GM23338 (cell line): Measurements from ENCODE around the gene TSC22D1. TPM values are rescaled to one million over a fixed set of nuclear protein-coding genes. Genes with fewer than 3 reads are reported as not detected.
A peak's percentile ranks its signal among the peaks of the same experiment; 100 is the strongest.

Experiments
- ATAC-seq: fragments of 200-7000 bp; cut with Tn5 transposase; 3 replicates; pipeline ENCODE4 v1.9.1; 2020
- DNase-seq: peaks from one replicate; pipeline ENCODE4 v3.0.0-alpha.2; 2015; ENCODE audit warnings: low spot score
- H2AFZ ChIP-seq: fragments of 200-600 bp; sonication (generic); 2 replicates; pipeline ENCODE4 v1.8.0; 2016; ENCODE audit warnings: antibody characterized with exemption, mild to moderate bottlenecking, moderate library complexity
- H3F3A ChIP-seq: fragments of 200-600 bp; sonication (generic); replicated peaks from 2 replicates; pipeline ENCODE4 v1.8.0; 2017; ENCODE audit warnings: antibody characterized with exemption, mixed run types, low read depth
- H3K27ac ChIP-seq: fragments of 200-600 bp; sonication (generic); 2 replicates; pipeline ENCODE4 v1.6.1; 2016; ENCODE audit warnings: low read depth
- H3K27me3 ChIP-seq: fragments of 200-600 bp; sonication (generic); 2 replicates; pipeline ENCODE4 v1.8.0; 2016; ENCODE audit warnings: mild to moderate bottlenecking, mixed run types, moderate library complexity; ENCODE audit not compliant: insufficient read depth
- H3K36me3 ChIP-seq: fragments of 200-600 bp; sonication (generic); 2 replicates; pipeline ENCODE4 v1.8.0; 2016; ENCODE audit warnings: mild to moderate bottlenecking; ENCODE audit not compliant: insufficient read depth
- H3K4me1 ChIP-seq: fragments of 200-600 bp; sonication (generic); 2 replicates; pipeline ENCODE4 v1.8.0; 2016; ENCODE audit warnings: mild to moderate bottlenecking, moderate library complexity; ENCODE audit not compliant: insufficient read depth
- H3K4me2 ChIP-seq: fragments of 200-600 bp; sonication (generic); 2 replicates; pipeline ENCODE4 v1.7.1; 2017; ENCODE audit warnings: mixed run types
- H3K4me3 ChIP-seq: fragments of 200-600 bp; sonication (generic); 2 replicates; pipeline ENCODE4 v1.6.1; 2016; ENCODE audit warnings: mixed run types
- H3K79me2 ChIP-seq: fragments of 200-600 bp; sonication (generic); replicated peaks from 2 replicates; pipeline ENCODE4 v1.8.0; 2017; ENCODE audit warnings: mild to moderate bottlenecking; ENCODE audit not compliant: insufficient read depth
- H3K9me2 ChIP-seq: fragments of 200-600 bp; sonication (generic); 2 replicates; pipeline ENCODE4 v1.8.0; 2017; ENCODE audit not compliant: insufficient read depth
- H4K20me1 ChIP-seq: fragments of 200-600 bp; sonication (generic); replicated peaks from 2 replicates; pipeline ENCODE4 v1.8.0; 2017; ENCODE audit warnings: mild to moderate bottlenecking; ENCODE audit not compliant: insufficient read depth
- H3K27ac Mint-ChIP-seq: 2 replicates; pipeline ENCODE4 v1.8.0; 2020; ENCODE audit warnings: inconsistent platforms, mild to moderate bottlenecking, moderate library complexity, mixed read lengths
- H3K27me3 Mint-ChIP-seq: 3 replicates; pipeline ENCODE4 v1.8.0; 2022; ENCODE audit warnings: low read depth, mild to moderate bottlenecking, moderate library complexity, mixed read lengths, inconsistent platforms; ENCODE audit not compliant: insufficient read depth, poor library complexity
- H3K36me3 Mint-ChIP-seq: 3 replicates; pipeline ENCODE4 v1.8.0; 2021; ENCODE audit warnings: low read depth, mild to moderate bottlenecking, inconsistent platforms, moderate library complexity, mixed read lengths
- H3K4me1 Mint-ChIP-seq: 3 replicates; pipeline ENCODE4 v1.8.0; 2020; ENCODE audit warnings: mild to moderate bottlenecking, inconsistent platforms, mixed read lengths
- H3K4me3 Mint-ChIP-seq: 3 replicates; pipeline ENCODE4 v1.8.0; 2021; ENCODE audit warnings: moderate library complexity, mild to moderate bottlenecking, inconsistent platforms, mixed read lengths
- H3K9me3 Mint-ChIP-seq: 3 replicates; pipeline ENCODE4 v1.8.0; 2020; ENCODE audit warnings: moderate library complexity, mild to moderate bottlenecking, inconsistent platforms, mixed read lengths
- CREB1 ChIP-seq: fragments of 250-450 bp; sonication (Bioruptor Pico); IDR thresholded peaks from 2 replicates; pipeline ENCODE4 v1.5.0; 2020; ENCODE audit warnings: low read depth, mild to moderate bottlenecking, moderate library complexity
- EZH2 ChIP-seq: fragments of 200-600 bp; sonication (generic); IDR thresholded peaks from one replicate; pipeline ENCODE4 v1.8.0; 2017; ENCODE audit warnings: antibody characterized with exemption, mild to moderate bottlenecking, low read depth; ENCODE audit not compliant: unreplicated experiment
- EZH2phosphoT487 ChIP-seq: fragments of 200-600 bp; sonication (generic); IDR thresholded peaks from one replicate; pipeline ENCODE4 v1.8.1; 2018; ENCODE audit warnings: antibody characterized with exemption; ENCODE audit not compliant: unreplicated experiment
- NANOG ChIP-seq: IDR thresholded peaks from 2 replicates; pipeline ENCODE4 v1.6.1; 2016; ENCODE audit warnings: antibody characterized with exemption, borderline replicate concordance
- ZNF114 ChIP-seq: fragments of 250-450 bp; sonication (Bioruptor Pico); IDR thresholded peaks from 2 replicates; pipeline ENCODE4 v1.5.0; 2020; ENCODE audit warnings: mild to moderate bottlenecking, moderate library complexity
- ZNF331 ChIP-seq: fragments of 250-450 bp; sonication (Bioruptor Pico); IDR thresholded peaks from 2 replicates; pipeline ENCODE4 v1.5.0; 2020; ENCODE audit warnings: low read depth, mild to moderate bottlenecking, moderate library complexity
- polyA plus RNA-seq: library from polyadenylated mRNA; unstranded; fragments of >200 nt; fragmentation: Nextera tagmentation; extraction: Ambion mirVana; gene quantifications from 2 replicates; pipeline ENCODE4 v1.2.1, GENCODE V29; 2016
- total RNA-seq: library from RNA; depleted of rRNA; stranded (reverse); fragments of >200 nt; shearing (Covaris generic); gene quantifications from 2 replicates; pipeline ENCODE4 v1.2.3, GENCODE V29; 2014
- TF ChIP-seq, protein P1 (sequence below): IDR thresholded peaks from one replicate; pipeline ENCODE4 v1.6.1; 2018; ENCODE audit warnings: antibody characterized with exemption; ENCODE audit not compliant: unreplicated experiment
- TF ChIP-seq, protein P2 (sequence below), 2 experiments: fragments of 200-600 bp in 1 of 2; sonication (generic) in 1 of 2; conservative IDR thresholded peaks; 2 replicates each; pipeline versions ENCODE4 v1.5.1 to v1.6.1; 2016 to 2017; ENCODE audit warnings: antibody characterized with exemption in 2 of 2, low read depth in 2 of 2, mild to moderate bottlenecking in 2 of 2, moderate library complexity in 1 of 2
- TF ChIP-seq, protein P3 (sequence below): IDR thresholded peaks from 2 replicates; pipeline ENCODE4 v1.6.1; 2016; ENCODE audit warnings: antibody characterized with exemption
- TF ChIP-seq, protein P4 (sequence below): fragments of 250-450 bp; sonication (Bioruptor Pico); IDR thresholded peaks from 2 replicates; pipeline ENCODE4 v1.5.0; 2020; ENCODE audit warnings: mild to moderate bottlenecking, moderate library complexity

Gene TSC22D1
- total and polyA plus RNA-seq, 2 experiments from 2014 or later = 58.5 to 114 TPM

DNA sequence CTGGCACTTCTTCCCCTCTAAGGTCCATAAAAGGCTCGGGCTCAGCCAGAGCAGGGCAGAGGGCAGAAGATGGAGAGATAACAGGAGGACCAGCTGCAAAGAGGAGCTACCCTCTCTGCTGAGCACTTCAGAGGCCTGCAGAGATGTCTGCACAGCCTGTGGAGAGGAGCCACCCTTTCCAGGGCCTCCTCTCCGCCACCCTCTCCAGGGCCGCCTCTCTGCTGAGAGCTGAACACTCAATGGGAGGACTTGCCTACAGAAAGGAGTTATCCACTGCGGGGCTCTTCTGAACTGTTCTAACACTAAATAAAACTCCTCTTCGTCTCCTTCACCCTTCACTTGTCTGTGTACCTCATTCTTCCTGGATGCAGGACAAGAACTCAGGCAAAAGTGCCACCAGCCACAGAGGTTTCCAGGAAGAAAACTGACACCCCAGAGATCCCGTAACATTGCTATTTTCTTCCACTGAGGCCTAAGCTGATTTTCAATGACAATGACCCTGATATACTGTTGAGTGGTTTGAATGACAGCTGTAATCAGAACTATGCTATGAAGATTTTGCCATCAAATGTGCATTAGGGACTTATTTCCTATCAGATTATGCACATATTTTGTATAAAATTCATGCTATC, 16.2 kb upstream of the TSC22D1 start (continued):
- TF ChIP-seq, protein P1, sequence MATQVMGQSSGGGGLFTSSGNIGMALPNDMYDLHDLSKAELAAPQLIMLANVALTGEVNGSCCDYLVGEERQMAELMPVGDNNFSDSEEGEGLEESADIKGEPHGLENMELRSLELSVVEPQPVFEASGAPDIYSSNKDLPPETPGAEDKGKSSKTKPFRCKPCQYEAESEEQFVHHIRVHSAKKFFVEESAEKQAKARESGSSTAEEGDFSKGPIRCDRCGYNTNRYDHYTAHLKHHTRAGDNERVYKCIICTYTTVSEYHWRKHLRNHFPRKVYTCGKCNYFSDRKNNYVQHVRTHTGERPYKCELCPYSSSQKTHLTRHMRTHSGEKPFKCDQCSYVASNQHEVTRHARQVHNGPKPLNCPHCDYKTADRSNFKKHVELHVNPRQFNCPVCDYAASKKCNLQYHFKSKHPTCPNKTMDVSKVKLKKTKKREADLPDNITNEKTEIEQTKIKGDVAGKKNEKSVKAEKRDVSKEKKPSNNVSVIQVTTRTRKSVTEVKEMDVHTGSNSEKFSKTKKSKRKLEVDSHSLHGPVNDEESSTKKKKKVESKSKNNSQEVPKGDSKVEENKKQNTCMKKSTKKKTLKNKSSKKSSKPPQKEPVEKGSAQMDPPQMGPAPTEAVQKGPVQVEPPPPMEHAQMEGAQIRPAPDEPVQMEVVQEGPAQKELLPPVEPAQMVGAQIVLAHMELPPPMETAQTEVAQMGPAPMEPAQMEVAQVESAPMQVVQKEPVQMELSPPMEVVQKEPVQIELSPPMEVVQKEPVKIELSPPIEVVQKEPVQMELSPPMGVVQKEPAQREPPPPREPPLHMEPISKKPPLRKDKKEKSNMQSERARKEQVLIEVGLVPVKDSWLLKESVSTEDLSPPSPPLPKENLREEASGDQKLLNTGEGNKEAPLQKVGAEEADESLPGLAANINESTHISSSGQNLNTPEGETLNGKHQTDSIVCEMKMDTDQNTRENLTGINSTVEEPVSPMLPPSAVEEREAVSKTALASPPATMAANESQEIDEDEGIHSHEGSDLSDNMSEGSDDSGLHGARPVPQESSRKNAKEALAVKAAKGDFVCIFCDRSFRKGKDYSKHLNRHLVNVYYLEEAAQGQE = no peak
- TF ChIP-seq EZH2 = no peak
- TF ChIP-seq EZH2phosphoT487 = no peak
- TF ChIP-seq, protein P2, sequence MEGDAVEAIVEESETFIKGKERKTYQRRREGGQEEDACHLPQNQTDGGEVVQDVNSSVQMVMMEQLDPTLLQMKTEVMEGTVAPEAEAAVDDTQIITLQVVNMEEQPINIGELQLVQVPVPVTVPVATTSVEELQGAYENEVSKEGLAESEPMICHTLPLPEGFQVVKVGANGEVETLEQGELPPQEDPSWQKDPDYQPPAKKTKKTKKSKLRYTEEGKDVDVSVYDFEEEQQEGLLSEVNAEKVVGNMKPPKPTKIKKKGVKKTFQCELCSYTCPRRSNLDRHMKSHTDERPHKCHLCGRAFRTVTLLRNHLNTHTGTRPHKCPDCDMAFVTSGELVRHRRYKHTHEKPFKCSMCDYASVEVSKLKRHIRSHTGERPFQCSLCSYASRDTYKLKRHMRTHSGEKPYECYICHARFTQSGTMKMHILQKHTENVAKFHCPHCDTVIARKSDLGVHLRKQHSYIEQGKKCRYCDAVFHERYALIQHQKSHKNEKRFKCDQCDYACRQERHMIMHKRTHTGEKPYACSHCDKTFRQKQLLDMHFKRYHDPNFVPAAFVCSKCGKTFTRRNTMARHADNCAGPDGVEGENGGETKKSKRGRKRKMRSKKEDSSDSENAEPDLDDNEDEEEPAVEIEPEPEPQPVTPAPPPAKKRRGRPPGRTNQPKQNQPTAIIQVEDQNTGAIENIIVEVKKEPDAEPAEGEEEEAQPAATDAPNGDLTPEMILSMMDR (conservative IDR thresholded peaks at IDR 0.05; ENCODE audit: low read depth in 2 of 2) = no peak
- TF ChIP-seq NANOG = no peak

DNA sequence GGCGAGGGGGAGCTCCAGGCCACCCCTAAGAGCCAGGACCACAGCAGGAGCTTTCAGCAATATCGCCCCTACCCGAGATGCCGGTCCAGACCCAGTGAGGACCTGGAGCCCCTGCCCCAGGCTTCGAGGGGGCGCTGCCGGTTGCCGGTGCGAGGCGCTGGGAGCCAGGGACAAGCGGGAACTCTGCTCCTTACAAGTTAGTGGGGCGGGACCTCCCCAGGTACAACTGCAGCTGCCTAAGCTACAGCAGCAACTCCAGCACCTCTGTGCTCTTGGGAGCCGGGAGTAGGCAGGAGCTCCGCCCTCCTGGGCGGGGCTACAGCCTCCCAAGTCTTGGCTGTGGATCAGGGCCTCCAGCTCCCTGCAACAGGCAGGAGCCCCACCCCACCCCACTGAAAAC, 15.2 kb upstream of the TSC22D1 start:
- H3F3A ChIP-seq = no peaks in the 10 kb centered on the region
- H3K4me3 Mint-ChIP-seq = no peak overlapping the region
- no peaks in the 10 kb centered on the region for H3K79me2 ChIP-seq
- H3K27ac ChIP-seq = no peak overlapping the region
- DNase-seq (peak; percentile 74), ATAC-seq (peak; percentile 98)
- H2AFZ ChIP-seq = peak overlapping the region; percentile 59; the same call in 1 of the 2 replicates
- no peak overlapping the region for H3K27ac Mint-ChIP-seq
- H3K36me3 ChIP-seq = no peaks in the 10 kb centered on the region
- H3K27me3 ChIP-seq = no peaks in the 10 kb centered on the region
- H3K27me3 Mint-ChIP-seq = peaks cover 10% of the 10 kb centered on the region
- no peak overlapping the region for H3K4me2 ChIP-seq
- peaks cover 22% of the 10 kb centered on the region; the same call in 2 of the 3 replicates for H3K9me3 Mint-ChIP-seq
- peaks cover 11% of the 10 kb centered on the region for H3K4me1 ChIP-seq
- H3K36me3 Mint-ChIP-seq = peaks cover 13% of the 10 kb centered on the region
- no peaks in the 10 kb centered on the region for H4K20me1 ChIP-seq
- no peaks in the 10 kb centered on the region for H3K9me2 ChIP-seq
- H3K4me1 Mint-ChIP-seq = peaks cover 24% of the 10 kb centered on the region
- no peak overlapping the region for H3K4me3 ChIP-seq
- TF ChIP-seq, protein P3, sequence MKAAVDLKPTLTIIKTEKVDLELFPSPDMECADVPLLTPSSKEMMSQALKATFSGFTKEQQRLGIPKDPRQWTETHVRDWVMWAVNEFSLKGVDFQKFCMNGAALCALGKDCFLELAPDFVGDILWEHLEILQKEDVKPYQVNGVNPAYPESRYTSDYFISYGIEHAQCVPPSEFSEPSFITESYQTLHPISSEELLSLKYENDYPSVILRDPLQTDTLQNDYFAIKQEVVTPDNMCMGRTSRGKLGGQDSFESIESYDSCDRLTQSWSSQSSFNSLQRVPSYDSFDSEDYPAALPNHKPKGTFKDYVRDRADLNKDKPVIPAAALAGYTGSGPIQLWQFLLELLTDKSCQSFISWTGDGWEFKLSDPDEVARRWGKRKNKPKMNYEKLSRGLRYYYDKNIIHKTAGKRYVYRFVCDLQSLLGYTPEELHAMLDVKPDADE = no peak
- no peak for TF ChIP-seq ZNF114 (CRISPR knock-in tag)
- TF ChIP-seq, protein P4, sequence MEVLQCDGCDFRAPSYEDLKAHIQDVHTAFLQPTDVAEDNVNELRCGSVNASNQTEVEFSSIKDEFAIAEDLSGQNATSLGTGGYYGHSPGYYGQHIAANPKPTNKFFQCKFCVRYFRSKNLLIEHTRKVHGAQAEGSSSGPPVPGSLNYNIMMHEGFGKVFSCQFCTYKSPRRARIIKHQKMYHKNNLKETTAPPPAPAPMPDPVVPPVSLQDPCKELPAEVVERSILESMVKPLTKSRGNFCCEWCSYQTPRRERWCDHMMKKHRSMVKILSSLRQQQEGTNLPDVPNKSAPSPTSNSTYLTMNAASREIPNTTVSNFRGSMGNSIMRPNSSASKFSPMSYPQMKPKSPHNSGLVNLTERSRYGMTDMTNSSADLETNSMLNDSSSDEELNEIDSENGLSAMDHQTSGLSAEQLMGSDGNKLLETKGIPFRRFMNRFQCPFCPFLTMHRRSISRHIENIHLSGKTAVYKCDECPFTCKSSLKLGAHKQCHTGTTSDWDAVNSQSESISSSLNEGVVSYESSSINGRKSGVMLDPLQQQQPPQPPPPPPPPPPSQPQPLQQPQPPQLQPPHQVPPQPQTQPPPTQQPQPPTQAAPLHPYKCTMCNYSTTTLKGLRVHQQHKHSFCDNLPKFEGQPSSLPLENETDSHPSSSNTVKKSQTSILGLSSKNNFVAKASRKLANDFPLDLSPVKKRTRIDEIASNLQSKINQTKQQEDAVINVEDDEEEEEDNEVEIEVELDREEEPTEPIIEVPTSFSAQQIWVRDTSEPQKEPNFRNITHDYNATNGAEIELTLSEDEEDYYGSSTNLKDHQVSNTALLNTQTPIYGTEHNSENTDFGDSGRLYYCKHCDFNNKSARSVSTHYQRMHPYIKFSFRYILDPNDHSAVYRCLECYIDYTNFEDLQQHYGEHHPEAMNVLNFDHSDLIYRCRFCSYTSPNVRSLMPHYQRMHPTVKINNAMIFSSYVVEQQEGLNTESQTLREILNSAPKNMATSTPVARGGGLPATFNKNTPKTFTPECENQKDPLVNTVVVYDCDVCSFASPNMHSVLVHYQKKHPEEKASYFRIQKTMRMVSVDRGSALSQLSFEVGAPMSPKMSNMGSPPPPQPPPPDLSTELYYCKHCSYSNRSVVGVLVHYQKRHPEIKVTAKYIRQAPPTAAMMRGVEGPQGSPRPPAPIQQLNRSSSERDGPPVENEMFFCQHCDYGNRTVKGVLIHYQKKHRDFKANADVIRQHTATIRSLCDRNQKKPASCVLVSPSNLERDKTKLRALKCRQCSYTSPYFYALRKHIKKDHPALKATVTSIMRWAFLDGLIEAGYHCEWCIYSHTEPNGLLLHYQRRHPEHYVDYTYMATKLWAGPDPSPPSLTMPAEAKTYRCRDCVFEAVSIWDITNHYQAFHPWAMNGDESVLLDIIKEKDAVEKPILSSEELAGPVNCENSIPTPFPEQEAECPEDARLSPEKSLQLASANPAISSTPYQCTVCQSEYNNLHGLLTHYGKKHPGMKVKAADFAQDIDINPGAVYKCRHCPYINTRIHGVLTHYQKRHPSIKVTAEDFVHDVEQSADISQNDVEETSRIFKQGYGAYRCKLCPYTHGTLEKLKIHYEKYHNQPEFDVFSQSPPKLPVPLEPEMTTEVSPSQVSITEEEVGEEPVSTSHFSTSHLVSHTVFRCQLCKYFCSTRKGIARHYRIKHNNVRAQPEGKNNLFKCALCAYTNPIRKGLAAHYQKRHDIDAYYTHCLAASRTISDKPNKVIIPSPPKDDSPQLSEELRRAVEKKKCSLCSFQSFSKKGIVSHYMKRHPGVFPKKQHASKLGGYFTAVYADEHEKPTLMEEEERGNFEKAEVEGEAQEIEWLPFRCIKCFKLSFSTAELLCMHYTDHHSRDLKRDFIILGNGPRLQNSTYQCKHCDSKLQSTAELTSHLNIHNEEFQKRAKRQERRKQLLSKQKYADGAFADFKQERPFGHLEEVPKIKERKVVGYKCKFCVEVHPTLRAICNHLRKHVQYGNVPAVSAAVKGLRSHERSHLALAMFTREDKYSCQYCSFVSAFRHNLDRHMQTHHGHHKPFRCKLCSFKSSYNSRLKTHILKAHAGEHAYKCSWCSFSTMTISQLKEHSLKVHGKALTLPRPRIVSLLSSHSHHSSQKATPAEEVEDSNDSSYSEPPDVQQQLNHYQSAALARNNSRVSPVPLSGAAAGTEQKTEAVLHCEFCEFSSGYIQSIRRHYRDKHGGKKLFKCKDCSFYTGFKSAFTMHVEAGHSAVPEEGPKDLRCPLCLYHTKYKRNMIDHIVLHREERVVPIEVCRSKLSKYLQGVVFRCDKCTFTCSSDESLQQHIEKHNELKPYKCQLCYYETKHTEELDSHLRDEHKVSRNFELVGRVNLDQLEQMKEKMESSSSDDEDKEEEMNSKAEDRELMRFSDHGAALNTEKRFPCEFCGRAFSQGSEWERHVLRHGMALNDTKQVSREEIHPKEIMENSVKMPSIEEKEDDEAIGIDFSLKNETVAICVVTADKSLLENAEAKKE (CRISPR knock-in tag) = no peak
- no peak for TF ChIP-seq CREB1 (CRISPR knock-in tag)
- no peak for TF ChIP-seq ZNF331
- no peak for TF ChIP-seq EZH2phosphoT487
